ENCODE data around the gene PCMTD2. TPM values are rescaled to one million over a fixed set of nuclear protein-coding genes. Genes with fewer than 3 reads are reported as not detected.
"Not testable (repeated sequence)": the region's sequence is repeated elsewhere in the genome, so short reads cannot be mapped to it uniquely, and the experiment has no call there.

Gene PCMTD2
- total RNA-seq, 1 donor from 2014 or later, result 39.5 TPM

DNA sequence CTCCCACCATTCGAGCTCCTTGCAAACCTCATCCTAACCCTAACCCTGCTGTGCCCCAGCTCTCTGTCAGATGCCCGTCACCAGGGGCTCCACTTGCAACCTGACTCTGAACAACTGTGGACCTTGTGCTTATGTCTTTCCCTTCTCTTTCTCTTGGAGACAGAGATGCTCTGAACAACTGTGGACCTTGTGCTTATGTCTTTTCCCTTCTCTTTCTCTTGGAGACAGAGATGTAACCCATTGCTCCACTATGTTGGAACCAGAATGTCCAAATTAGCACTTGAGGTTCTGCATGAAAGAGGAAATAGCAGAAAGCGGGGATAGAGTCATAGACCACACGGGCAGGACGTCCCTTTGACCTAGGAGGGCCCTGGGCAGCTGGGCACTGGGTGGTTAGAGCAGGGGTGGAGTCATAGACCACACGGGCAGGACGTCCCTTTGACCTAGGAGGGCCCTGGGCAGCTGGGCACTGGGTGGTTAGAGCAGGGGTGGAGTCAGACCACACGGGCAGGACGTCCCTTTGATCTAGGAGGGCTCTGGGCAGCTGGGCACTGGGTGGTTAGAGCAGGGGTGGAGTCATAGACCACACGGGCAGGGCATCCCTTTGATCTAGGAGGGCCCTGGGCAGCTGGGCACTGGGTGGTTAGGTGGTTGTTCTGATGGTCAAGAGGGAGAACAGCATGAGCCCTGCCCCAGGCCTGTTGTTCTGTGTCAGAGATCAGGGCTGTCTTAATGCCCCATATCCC, 22.2 kb downstream of the PCMTD2 start:
- H3K9me3 Mint-ChIP-seq, result no peaks in the 10 kb centered on the region

DNA sequence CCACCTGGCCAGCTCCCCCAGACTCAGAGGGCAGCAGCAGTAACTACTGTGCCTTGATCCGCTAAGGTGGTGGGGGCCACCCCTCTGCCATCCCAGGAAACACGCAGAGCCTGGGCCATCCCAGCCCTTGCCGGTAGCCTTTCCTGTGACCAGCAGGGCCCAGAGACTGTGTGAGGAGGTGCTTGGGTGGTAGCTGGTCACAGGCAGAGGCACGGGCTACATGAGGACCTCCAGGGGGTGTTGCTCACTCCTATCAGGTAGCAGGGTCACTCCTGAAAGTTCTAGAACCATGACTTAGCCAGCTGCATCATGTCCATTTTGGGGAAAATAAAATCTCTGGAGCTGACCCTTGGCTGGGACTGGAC, 22.8 kb downstream of the PCMTD2 start:
- Mint-ChIP-seq H3K9me3 (no peaks in the 10 kb centered on the region), H3K4me3 (no peak overlapping the region), H3K27me3 (ENCODE audit: insufficient read depth) (peaks cover under 1% of the 10 kb centered on the region), H3K27ac (no peak overlapping the region), H3K4me1 (ENCODE audit: low read depth) (no peaks in the 10 kb centered on the region), H3K36me3 (ENCODE audit: low read depth) (peaks cover 4% of the 10 kb centered on the region)
- intact Hi-C loops (cut with micrococcal nuclease), result no loop called here
- DNase-seq (ENCODE audit: low spot score), result no peak

More for the DNA sequence above, 22.2 kb downstream of the PCMTD2 start:
- Mint-ChIP-seq H3K4me3 (no peak overlapping the region), H3K27ac (no peak overlapping the region), H3K4me1 (ENCODE audit: low read depth) (no peaks in the 10 kb centered on the region), H3K36me3 (ENCODE audit: low read depth) (peaks cover 9% of the 10 kb centered on the region), H3K27me3 (ENCODE audit: insufficient read depth) (no peaks in the 10 kb centered on the region)
- intact Hi-C loops (cut with micrococcal nuclease), result no loop called here
- no peak for DNase-seq (ENCODE audit: low spot score)

DNA sequence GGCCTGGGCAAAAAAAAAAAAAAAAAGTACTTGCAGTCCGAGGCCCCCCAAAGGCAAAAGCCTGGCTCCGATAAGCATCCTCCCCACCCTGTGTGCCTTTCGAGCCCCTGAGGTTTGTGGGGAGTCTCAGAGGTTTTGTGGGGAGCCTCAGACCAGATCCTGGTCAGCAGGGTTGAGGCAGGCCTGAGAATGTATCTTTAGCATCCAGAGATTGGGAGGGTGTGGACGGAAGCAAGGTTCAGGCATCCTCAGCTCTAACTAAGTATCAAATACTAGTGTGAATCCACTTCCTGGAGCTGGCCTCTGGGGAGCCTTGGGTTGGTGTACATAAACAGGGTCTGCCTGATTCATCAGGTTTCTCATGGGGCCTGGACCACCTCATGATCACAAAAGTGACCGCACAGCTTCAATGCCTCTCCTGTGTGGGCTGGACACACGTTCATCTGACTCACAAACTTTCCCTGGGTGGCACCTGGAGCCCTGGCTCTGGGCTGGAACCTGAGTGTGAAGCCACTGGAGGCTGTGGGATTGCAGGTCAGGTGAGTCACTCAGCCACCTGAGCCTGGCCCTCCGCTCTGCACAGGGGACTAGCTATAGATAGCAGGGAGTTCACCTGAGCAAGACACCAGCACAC, 24.4 kb downstream of the PCMTD2 start:
- Mint-ChIP-seq H3K27ac (no peak overlapping the region), H3K4me1 (ENCODE audit: low read depth) (no peaks in the 10 kb centered on the region), H3K27me3 (ENCODE audit: insufficient read depth) (peaks cover 9% of the 10 kb centered on the region), H3K9me3 (no peaks in the 10 kb centered on the region), H3K36me3 (ENCODE audit: low read depth) (no peaks in the 10 kb centered on the region), H3K4me3 (no peak overlapping the region)
- intact Hi-C loops (cut with micrococcal nuclease), result no loop called here
- DNase-seq (ENCODE audit: low spot score), result no peak

DNA sequence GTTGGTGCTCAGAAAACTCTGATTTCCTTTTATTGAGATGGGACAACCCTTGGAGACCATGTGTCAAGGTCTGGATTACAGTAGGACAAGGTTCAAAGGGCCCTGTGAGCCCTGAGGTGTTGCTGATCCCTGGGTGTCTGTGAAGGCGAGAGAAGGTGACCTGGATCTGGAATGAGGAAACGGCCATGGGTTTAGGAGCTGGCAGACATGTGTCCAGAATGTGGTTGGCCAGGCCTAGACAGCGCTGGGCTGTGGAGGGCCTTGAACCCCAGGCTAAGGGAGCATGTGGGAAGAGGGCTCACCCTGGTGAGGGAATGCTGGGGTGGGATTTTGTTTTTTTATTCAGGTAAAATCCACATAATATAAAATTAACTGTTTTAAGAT, 24.9 kb downstream of the PCMTD2 start:
- H3K27me3 Mint-ChIP-seq (ENCODE audit: insufficient read depth), result peaks cover 9% of the 10 kb centered on the region
- H3K9me3 Mint-ChIP-seq, result no peaks in the 10 kb centered on the region
- intact Hi-C loops (cut with micrococcal nuclease), result no loop called here
- no peak overlapping the region for H3K4me3 Mint-ChIP-seq
- no peaks in the 10 kb centered on the region for H3K36me3 Mint-ChIP-seq (ENCODE audit: low read depth)
- no peak for DNase-seq (ENCODE audit: low spot score)
- no peak overlapping the region for H3K27ac Mint-ChIP-seq
- H3K4me1 Mint-ChIP-seq (ENCODE audit: low read depth), result no peaks in the 10 kb centered on the region

DNA sequence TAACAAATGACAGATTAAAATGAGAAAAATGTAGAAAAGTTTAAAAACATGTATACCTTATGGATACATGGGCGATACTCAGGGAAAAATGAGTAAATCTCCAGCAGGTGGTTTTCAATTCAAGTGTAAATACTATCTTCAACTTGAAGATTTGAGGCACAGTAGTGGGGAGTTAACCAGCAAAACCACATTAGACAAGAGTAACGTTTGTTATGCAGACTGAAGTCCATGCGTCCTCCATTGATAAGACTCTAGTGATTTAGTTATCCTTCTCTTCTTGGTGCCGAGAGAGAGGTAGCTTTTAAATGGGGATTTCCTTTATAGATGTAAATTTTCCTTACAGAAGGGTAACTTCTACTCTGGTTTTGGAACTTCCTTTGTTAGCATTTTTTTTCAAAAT, 28.1 kb downstream of the PCMTD2 start:
- Mint-ChIP-seq H3K27ac (no peak overlapping the region), H3K4me1 (ENCODE audit: low read depth) (no peaks in the 10 kb centered on the region), H3K36me3 (ENCODE audit: low read depth) (no peaks in the 10 kb centered on the region), H3K9me3 (no peaks in the 10 kb centered on the region), H3K27me3 (ENCODE audit: insufficient read depth) (peaks cover 9% of the 10 kb centered on the region), H3K4me3 (no peak overlapping the region)
- DNase-seq (ENCODE audit: low spot score), result no peak
- intact Hi-C loops (cut with micrococcal nuclease), result no loop called here

DNA sequence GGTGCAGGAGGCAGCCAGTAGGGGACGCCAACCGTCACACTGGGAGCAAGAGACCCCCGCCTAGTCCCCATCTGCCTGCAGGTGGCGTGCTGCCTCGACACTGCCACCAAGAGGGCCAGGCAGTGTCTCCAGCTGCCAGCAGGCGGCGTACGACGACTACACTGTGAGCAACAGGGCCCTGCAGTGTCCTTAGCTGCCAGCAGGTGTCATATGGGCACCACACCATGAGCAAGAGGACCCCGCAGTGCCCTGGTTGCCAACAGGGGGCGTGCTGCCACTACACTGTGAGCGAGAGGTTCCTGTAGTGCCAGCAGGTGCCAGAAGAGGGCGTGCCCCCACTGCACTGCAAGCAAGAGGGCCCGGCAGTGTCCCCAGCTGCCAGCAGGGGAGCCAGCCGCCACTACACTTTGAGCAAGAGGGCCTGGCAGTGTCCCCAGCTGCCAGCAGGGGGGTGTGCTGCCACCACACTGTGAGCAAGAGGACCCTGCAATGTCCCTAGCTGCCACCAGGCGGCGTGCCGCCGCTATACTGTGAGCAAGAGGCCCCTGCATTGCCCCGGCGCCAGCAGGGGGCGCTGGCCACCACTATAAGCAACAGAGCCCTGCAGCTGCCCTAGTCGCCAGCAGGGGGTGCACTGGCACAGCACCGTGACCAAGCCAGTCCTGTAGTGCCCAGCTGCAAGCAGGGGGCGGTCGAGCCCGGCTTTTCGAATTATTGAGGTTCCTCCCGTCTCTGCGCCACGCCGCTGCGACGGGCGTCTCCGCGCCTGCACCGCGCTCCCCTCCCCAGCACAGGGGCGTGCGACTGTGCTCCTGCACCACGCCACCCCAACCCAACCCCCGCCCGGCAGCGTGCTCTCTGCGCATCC, 30.3 kb downstream of the PCMTD2 start:
- H3K27me3 Mint-ChIP-seq (ENCODE audit: insufficient read depth); H3K27ac Mint-ChIP-seq; H3K4me3 Mint-ChIP-seq; H3K9me3 Mint-ChIP-seq; intact Hi-C loops (cut with micrococcal nuclease); H3K36me3 Mint-ChIP-seq (ENCODE audit: low read depth); H3K4me1 Mint-ChIP-seq (ENCODE audit: low read depth): not testable (repeated sequence)
- peak; percentile 87 for DNase-seq (ENCODE audit: low spot score)

DNA sequence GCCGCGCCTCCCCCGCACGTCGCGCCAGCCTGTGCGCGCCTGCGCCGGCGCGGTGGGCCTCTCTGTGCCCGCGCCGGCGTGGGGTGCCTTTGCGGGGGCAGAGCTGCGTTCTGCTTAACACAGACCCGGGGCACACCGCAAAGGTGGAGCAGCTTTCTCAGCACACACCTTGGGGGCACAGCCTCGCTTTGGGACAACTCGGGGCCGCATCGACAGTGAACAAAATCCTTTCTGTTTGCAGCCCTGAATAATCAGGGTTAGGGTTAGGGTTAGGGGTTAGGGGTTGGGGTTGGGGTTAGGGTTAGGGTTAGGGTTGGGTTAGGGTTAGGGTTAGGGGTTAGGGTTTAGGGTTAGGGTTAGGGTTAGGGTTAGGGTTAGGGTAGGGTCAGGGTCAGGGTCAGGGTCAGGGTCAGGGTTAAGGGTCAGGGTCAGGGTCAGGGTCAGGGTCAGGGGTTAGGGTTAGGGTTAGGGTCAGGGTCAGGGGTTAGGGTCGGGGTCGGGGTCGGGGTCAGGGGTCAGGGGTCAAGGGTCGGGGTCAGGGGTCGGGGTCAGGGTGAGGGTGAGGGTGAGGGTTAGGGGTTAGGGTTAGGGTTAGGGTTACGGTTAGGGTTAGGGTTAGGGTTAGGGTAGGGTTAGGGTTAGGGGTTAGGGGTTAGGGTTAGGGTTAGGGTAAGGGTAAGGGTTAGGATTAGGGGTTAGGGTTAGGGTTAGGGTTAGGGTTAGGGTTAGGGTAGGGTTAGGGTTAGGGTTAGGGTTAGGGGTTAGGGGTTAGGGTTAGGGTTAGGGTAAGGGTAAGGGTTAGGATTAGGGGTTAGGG, 31.1 kb downstream of the PCMTD2 start:
- H3K4me1 Mint-ChIP-seq (ENCODE audit: low read depth); H3K4me3 Mint-ChIP-seq; intact Hi-C loops (cut with micrococcal nuclease); H3K27ac Mint-ChIP-seq; H3K36me3 Mint-ChIP-seq (ENCODE audit: low read depth); H3K9me3 Mint-ChIP-seq; H3K27me3 Mint-ChIP-seq (ENCODE audit: insufficient read depth); DNase-seq (ENCODE audit: low spot score): not testable (repeated sequence)

DNA sequence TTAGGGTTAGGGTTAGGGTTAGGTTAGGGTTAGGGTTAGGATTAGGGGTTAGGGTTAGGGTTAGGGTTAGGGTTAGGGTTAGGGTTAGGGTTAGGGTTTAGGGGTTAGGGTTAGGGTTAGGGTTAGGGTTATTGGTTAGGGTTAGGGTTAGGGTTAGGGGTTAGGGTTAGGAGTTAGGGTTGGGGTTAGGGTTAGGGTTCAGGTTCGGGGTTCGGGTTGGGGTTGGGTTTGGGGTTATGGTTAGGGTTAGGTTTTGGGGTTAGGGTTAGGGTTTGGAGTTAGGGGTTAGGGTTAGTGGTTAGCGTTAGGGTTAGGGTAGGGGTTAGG, 31.7 kb downstream of the PCMTD2 start:
- H3K9me3 Mint-ChIP-seq; H3K27me3 Mint-ChIP-seq (ENCODE audit: insufficient read depth); H3K36me3 Mint-ChIP-seq (ENCODE audit: low read depth); H3K4me3 Mint-ChIP-seq; DNase-seq (ENCODE audit: low spot score); H3K27ac Mint-ChIP-seq; intact Hi-C loops (cut with micrococcal nuclease); H3K4me1 Mint-ChIP-seq (ENCODE audit: low read depth): not testable (repeated sequence)

DNA sequence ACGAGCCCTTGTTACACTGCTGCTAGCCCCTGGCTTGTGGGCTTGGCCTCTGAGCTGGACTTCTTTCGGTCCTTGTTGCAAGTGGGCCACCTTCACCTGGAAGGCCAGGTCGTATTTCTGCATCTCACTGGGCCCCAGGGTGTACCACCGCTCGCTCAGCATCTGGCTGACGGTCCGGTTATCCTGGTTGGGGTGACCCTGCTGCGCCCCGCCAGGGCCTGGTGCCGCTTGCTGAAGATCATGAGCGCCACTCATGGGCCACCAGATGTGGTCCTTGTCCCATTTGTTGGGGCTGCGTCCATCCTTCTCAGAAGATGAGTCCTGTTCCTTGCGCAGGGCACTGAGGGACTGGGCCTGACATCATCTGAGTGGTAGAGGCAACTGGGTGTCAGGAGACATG, 36.6 kb downstream of the PCMTD2 start:
- H3K36me3 Mint-ChIP-seq (ENCODE audit: low read depth); H3K27me3 Mint-ChIP-seq (ENCODE audit: insufficient read depth); H3K9me3 Mint-ChIP-seq; H3K27ac Mint-ChIP-seq; H3K4me3 Mint-ChIP-seq; intact Hi-C loops (cut with micrococcal nuclease); H3K4me1 Mint-ChIP-seq (ENCODE audit: low read depth); DNase-seq (ENCODE audit: low spot score): not testable (repeated sequence)

DNA sequence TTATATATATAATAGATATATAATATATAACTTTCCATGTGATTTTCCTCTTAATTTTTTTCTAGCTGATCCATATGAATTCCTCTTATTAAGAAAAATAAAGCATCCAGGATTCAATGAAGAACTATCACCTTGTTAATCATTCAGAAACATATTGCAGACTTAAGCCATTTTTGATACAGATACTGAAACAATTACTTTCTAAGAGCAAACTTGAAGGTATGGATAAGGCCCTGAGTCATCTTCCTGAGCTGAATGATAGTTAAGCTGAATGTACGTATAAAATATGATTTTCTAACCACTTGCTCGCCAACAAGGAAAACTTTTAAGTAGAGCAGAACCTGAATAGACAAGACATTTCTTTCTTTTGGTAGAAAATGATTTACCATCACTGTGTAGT, 47.5 kb downstream of the PCMTD2 start:
- H3K36me3 Mint-ChIP-seq (ENCODE audit: low read depth); H3K27me3 Mint-ChIP-seq (ENCODE audit: insufficient read depth); H3K9me3 Mint-ChIP-seq; H3K4me1 Mint-ChIP-seq (ENCODE audit: low read depth); H3K27ac Mint-ChIP-seq; DNase-seq (ENCODE audit: low spot score); H3K4me3 Mint-ChIP-seq; intact Hi-C loops (cut with micrococcal nuclease): not testable (repeated sequence)

DNA sequence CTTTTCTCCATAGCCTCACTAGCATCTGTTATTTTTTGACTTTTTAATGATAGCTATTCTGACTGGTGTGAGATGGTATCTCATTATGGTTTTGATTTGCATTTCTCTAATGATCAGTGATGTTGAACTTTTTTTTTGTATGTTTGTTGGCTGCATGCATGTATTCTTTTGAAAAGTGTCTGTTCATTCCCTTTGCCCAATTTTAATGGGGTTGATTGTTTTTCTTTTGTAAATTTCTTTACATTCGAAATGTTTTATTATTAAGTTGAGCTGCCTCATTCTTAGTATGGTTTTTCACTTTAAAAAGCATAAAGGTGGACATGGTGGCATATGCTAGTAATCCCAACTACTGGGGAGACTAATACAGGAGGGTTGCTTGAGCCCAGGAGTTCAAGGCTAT, 58.2 kb downstream of the PCMTD2 start:
- H3K4me1 Mint-ChIP-seq (ENCODE audit: low read depth); intact Hi-C loops (cut with micrococcal nuclease); H3K9me3 Mint-ChIP-seq: not testable (repeated sequence)

DNA sequence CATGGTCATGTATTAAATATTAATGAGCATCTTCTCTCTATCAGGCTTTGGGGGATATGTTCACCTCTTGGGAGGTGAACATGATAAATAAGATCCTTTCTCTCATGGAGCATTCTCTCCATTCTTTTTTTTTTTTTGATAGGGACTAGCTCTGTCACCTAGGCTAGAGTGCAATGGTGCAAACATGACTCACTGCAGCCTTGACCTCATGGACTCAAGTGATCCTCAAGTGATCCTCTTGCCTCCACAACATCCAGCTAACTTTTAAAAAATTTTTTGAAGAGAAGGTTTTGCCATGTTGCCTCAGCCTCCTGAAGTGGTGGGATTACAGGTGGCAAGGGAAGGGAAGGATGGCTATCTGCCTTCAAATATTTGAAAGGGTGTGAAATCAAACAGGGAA, 59.8 kb downstream of the PCMTD2 start:
- H3K27ac Mint-ChIP-seq; intact Hi-C loops (cut with micrococcal nuclease); H3K4me3 Mint-ChIP-seq; H3K36me3 Mint-ChIP-seq (ENCODE audit: low read depth); H3K4me1 Mint-ChIP-seq (ENCODE audit: low read depth); DNase-seq (ENCODE audit: low spot score); H3K9me3 Mint-ChIP-seq: not testable (repeated sequence)
- H3K27me3 Mint-ChIP-seq (ENCODE audit: insufficient read depth), result peaks cover 15% of the 10 kb centered on the region

More for the DNA sequence above, 58.2 kb downstream of the PCMTD2 start:
- peaks cover 11% of the 10 kb centered on the region for H3K27me3 Mint-ChIP-seq (ENCODE audit: insufficient read depth)
- H3K4me3 Mint-ChIP-seq; DNase-seq (ENCODE audit: low spot score); H3K36me3 Mint-ChIP-seq (ENCODE audit: low read depth); H3K27ac Mint-ChIP-seq: not testable (repeated sequence)

DNA sequence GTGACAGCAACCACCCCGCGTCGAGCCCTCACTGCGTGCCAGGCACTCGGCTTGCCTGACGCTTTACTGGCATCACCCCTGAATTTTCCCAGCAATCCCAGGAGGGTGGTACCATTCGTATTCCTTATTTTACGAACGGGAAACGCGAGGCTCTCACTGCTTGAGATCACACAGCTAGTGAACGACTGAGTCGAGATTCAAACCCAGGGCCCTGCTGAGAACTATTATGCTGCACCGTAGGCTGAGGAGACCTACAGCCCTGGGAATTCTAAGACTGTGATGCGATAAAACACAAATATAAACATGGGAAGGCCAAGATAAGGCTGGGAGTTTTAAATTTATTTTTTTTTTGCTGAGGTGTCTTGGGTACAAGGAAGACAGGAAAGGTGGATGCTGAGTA, 60.3 kb downstream of the PCMTD2 start:
- DNase-seq (ENCODE audit: low spot score); H3K4me1 Mint-ChIP-seq (ENCODE audit: low read depth); H3K9me3 Mint-ChIP-seq; H3K36me3 Mint-ChIP-seq (ENCODE audit: low read depth); H3K4me3 Mint-ChIP-seq; H3K27ac Mint-ChIP-seq; intact Hi-C loops (cut with micrococcal nuclease): not testable (repeated sequence)
- peaks cover 15% of the 10 kb centered on the region for H3K27me3 Mint-ChIP-seq (ENCODE audit: insufficient read depth)

All from activated T-helper 1 cell treated with anti-CD3 and anti-CD28 coated beads, Interleukin-12 subunit alpha, Interleukin-12 subunit beta, Interleukin-2, Interleukin-4 antibody, amounts not matched to agents 30 ng/mL and 10 ng/mL and 1 ng/mL, durations not matched to agents 14 hours and 24 hours and 36 hours (primary cell).